GM21367 (cell line): ENCODE measurements around the gene GSKIP.
"Not testable (repeated sequence)": the region's sequence is repeated elsewhere in the genome, so short reads cannot be mapped to it uniquely, and the experiment has no call there.

Source experiments
- ATAC-seq: cut with Tn5 transposase; IDR thresholded peaks from one replicate; pipeline ENCODE4 v1.9.1; 2021; ENCODE audit not compliant: unreplicated experiment

GSKIP gene, protein sequence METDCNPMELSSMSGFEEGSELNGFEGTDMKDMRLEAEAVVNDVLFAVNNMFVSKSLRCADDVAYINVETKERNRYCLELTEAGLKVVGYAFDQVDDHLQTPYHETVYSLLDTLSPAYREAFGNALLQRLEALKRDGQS

DNA sequence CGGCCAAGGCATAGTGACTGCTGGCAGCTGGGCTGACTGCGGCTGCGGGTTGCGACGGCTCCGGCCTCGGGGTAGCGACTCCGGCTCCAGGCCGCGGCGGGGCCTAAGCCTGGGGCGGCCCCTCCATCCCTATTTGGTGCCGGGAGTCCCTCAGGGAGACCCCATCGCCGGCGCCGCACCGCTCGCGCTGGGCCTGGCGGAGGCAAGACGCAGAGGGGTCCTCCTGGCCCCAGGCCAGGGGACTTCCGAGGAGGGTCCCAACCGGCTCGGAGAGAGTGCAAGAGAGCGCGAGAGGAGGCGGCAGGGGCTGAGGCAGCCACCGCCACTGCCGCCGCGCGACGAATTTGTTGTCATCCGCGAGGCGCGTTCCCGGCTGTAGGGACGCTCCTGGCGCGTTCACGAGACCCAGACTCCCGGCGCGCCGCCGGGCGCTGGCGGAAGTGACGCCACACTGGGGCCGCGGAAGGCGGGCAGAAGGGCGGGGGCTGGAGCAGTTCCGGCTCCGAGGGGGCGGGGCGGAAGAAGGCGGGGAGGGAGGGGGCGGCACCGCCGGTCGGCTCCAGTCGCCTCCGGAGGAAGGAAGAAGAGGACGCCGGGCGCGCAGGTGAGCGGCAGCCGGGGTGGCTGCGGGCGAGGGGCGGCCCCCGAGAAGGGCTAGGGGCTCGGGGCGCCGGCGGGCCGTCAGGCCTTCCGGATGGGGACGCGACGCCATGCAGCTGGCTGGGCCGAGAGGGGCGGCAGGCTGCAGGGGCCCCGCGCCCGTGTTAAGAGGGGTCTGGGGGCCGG is at the start of gene GSKIP, which contains the start of gene ATG2B:
Gene GSKIP (plus strand): TSS at position 562 of the 786 bp plus-strand sequence. CDS start 18,722 bp downstream, outside the sequence.
Gene ATG2B (minus strand): TSS at position 377 of the 786 bp plus-strand sequence. CDS start 365 bp downstream, at position 12.
- peak; percentile 73 for ATAC-seq

DNA sequence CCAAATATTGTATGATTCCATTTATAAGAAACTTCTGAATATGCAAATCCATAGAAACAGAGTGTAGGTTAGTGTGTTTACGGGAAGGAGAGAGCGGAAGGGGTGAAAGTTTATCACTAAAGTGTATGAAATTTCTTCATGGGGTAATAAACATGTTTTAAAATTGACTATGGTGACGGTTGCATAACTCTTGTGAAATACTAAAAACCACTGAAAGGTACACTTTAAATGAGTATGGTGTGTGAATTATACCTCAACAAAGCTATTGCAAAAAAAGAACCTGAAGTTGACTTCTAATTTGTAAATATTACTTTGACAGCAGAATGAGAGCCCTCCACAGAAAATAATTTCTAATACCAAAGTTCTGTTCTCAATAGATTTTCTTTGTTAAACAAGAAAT is 47.2 kb upstream of the GSKIP start:
- ATAC-seq = no peak

DNA sequence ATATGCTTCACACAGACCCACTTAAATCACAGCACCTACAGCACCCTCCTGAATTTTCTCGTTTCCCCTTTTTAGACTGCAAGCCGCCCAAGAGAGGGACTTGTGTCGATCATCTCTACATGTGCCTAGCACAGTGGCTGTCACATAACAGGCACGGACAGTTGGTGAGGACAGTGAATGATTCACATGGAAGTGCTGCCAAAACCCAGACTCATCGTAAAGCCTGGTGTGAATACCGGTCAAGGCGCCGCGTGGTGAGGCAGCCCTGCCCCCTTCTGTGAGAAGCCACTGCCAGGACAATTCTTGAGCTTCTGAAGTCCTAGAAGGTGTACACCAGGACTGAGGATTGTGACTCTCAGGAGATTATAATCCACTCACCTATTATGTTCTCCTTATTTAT is 44.5 kb upstream of the GSKIP start:
- no peak for ATAC-seq

DNA sequence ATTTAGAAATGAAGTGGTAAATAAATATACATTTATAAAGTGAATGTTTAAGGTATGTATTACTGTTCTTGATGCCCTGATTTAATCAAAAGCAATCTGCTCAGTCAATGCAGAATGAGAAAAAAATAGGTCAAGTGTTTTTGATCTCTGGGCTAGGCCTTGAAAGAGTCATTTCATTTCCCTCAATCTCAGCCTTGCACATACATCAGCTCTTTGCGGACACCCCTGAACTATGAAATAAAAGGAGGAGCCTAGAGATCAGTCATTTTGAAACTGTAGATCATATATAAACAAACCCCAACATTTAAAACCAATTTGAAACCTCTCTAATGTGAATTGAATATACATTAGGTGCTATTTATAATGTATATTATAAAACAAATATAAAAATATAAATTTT is 42.7 kb upstream of the GSKIP start:
- no peak for ATAC-seq

DNA sequence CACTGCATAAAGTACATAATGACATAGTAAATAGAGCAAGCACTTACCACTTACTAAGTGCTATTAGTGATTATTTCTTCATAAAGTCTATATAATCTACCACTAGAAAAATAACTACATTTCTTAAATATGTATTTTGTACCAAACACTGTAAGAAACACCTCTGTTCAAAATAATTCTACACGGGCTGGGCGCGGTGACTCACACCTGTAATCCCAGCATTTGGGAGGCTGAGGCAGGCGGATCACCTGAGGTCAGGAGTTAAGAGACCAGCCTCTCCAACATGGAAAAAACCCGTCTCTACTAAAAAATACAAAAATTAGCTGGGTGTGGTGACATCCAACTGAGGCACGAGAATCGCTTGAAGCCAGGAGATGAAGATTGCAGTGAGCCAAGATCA is 39.1 kb upstream of the GSKIP start:
- no peak for ATAC-seq

DNA sequence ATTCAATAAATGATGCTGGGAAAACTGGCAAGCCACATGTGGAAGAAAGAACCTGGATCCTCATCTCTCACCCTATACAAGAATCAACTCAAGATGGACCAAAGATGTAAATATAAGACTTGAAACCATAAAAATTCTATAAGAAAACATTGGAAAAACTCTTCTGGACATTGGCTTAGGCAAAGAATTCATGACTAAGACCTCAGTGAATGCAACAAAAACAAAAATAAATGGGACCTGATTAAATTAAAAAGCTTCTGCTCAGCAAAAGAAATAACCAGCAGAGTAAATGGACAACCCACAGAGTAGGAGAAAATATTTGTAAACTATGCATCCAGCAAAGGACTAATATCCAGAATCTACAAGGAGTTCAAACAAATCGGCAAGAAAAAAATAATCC is 24.8 kb upstream of the GSKIP start:
- no peak for ATAC-seq

DNA sequence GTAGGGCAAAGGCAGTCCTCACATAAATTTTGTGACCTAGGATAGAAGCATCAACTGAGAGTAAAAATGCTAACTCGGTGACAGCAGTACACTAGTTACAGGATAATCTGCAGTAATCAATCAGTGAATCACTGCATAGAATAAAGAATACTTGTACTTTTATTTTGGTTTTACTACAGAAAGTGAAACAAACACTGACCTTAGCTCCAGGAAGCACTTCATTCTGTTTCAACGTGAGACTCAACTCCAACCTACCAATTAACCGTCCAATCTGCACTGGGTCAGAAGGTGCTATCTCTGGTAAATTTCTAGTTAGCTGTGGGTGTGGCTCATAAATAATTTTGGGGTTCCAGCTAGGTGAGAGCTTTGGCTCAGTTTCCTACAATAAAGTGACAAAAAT is 22.0 kb upstream of the GSKIP start:
- no peak for ATAC-seq

DNA sequence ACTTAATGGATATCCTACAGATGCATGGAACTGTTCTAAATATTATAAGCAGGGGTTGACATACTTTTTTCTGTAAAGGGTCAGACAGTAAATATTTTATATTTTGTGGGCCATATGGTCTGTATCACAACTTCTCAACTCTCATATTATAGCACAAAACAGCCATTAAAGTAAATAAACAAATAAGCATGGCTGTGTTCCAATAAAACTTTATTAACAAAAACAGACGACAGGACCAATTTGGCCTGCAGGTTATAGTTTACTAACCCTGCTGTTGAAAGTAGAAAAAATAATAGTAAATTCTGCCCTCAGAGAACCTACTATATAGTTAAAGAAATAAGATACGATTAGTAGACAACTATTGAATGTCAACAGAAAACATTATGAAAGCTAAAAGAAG is 17.7 kb upstream of the GSKIP start:
- ATAC-seq = no peak

DNA sequence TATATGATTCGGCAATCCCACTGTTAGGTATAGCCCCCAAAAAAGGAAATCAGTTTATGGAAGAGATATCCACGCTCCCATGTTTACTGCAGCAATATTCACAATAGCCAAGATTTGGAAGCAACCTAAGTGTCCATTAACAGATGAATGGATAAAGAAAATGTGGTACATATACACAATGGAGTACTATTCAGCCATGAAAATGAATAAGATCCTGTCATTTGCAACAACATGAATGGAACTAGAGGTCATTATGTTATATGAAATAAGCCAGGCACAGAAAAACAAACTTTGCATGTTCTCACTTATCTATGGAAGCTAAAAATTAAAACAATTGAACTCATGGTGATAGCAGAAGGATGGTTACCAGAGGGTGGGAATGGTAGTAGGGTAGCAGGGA is 15.4 kb upstream of the GSKIP start:
- not testable (repeated sequence) for ATAC-seq

DNA sequence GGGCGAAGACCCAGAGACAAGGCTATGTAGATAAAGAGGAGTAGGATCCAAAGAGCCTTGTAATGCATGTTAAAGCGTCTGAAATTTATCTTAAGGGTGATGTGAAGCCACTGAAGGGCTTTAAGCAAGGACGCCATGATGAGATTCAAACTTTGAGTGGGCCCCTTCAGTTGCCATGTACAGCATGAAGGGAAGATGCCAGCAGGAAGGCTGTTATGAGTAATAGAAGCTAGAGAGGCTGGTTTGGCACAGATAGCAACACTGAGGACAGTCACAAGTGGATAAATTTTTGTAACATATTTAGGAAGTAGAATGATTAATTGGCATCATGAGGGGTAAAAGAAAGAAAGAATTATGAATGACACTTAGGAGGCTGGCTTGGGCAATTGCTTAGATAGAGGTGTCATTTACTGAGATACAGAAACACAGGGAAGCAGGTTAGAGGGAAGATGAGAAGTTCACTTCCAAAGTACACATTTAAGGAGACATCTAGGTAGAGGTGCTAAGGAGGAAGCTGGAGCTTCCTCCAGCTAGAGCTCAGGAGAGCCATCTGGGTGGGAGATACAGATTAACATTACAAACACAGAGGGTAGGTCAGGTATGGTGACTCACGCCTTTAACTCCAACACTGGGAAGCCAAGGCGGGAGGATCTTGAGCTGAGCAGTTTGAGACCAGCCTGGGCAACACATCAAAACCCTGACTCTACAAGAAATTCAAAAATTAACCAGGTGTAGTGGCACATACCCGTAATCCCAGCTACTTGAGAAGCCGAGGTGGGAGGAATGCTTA is 13.8 kb upstream of the GSKIP start:
- no peak for ATAC-seq

DNA sequence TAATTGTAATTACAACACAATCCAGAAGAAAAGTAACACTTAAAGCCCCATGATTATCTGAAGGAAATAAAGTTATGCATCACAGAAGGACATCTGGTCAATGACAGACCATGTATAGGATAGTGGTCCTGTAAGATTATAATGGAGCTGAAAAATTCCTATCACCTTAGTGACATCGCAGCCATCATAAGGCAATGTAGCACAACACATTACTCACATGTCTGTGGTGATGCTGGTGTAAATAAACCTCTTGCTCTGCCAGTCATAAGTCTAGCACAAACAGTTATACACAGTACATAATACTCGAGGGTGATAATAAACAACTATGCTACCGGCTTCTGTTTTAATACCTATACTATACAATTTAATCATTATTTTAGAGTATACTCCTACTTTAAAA is 11.3 kb upstream of the GSKIP start:
- ATAC-seq = no peak

DNA sequence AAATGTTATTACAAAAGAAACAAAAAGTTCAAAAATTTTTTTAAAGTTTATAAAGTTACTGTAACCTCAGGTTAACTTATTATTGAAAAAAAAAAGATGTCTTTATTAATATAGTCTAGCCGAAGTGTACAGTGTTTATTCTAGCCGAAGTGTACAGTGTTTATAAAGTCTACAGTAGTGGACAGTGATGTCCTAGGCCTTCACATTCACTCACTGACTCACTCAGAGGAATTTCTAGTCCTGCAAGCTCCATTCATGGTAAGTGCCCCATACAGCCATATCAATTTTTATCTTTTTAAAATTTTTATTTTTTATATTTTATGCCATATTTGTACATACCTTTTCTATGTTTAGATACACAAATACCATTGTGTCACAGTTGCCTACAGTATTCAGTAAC is 10.6 kb upstream of the GSKIP start:
- no peak for ATAC-seq

DNA sequence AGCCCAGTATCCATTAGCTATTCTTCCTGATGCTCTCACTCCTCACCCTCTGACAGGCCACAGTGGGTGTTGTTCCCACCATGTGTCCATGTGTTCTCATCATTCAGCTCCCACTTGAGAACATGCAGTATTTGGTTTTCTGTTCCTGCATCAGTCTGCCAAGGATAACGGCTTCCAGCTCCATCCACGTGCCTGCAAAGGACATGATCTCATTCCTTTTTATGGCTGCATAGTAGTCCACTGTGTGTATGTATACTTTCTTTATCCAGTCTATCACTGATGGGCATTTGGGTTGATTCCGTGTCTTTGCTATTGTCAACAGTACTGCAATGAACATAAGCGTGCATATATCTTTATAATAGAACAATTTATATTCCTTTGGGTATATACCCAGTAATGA is 9.1 kb upstream of the GSKIP start:
- ATAC-seq = no peak

DNA sequence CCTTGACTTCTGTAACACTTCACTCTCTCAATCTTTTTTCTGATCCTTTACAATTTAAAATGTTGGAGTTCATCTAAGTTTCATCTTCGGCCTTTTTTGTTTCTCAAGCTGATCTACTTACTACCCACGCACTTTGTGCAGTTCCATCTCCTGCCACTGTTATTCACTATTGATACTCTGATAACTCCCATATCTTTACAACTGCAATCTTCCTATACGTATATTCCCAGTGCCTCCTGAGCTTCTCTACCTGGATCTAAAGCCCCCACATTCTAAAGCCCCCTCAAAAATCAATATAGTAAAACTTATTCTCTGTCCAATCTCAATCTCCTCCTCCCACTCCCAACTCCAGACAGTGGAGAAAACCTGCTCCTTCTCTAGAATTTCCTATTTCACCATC is 6.1 kb upstream of the GSKIP start:
- ATAC-seq = no peak

DNA sequence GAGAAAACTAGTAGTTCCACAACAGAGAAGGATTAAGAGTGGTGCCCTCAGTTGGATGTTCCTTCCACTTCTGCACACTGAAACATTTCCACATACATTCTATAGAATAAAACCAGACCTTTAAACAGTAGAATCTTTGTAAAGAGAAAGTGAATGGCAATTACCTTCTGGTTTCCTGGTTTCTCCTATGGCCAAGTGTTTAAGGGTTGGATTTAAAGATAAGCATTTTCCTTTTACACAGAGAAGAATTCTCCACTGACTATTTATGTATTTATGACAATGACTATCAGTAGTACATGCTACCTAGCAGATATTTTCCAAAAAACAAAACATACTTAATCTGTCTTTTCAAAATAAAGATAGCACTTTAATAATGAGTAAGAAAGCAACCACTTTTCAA is 3.4 kb upstream of the GSKIP start:
- ATAC-seq = no peak

DNA sequence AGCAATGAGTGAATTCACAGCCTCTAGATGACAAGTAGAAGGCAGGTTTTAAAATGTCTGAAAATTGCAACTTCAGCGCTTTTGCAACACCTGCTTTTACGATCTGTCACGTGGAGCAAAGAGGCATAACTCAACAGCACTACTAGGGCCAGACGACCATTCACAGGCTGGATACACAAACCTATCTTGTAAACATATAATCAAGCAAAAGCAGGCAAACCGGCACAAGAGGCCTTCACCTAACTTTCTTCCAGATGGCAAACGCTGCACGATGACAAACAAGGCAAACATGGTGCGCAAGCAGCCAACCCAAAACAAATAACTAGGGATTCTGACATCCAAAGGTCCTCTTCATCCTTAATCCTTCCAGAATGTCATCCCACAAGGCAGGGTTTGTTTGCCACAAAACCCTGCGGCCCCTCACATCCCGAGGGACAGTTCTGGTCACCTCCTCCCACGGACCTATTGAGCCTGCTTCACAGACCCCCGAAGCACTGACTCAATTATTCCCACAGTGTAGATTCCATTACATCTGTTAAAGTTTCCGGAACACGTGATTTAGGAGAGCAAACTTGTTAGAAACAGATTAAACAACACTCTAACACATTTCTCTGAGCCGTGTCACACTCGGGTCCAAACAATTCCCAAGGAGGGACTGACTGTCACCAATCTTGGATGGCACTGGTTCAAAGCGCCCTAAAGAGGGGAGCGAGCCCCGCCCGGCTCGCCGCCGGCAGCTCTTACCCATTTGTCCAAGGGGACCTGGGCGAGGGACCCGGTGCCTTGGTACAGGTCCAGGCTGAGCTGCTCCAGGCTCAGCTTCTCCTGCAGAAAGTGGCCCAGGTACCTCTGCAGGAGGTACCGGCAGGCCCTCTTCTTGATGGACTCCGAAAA is 1.0 kb upstream of the GSKIP start:
- no peak for ATAC-seq

DNA sequence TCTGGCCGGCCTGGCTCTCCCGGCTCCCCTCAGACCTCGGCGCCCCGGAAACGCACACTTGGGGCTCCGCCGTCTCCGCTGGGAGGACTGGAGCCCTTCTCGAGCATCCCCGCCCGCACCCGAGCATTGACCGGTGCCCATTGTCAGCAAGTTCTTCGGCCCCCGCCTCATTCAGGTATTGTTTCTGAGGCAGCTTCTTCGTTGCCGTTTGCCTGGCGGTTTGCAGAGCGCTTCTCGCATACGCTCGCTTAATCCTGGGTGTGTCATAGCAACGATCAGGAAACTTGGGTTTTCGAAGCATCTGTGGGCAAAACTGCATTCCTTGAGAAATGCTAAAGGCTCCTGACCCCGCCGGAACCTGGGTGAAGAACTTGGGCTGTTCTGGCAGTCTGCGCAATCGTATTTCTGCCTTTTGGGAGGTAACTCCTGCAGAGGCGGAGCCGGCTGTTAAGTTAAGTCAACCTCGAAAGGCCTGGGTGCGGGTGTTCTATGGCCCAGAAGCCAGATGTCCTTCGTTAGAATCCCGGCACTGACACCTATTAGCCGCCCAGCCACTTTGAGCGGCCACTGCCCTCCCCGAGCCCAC is 518 bp downstream of the GSKIP start:
- peak; percentile 19 for ATAC-seq

DNA sequence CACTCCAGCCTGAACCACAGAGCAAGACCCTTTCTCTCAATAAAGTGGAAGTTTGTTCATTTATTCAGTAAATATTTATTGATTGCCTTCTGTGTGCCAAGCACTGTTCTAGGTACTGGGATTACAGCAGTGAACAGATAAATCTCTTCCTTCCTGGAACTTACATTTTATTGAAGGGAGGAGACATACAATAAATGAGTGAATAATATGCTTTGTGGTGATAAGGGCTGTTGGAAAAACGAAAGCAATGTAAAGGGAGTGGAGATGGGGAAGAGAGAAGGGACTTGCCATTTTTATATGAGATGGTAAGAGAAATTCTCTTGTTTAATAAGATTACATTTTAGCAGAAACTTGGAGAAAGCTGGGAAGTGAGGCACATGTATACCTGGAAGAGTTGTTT is 1.6 kb downstream of the GSKIP start:
- ATAC-seq = no peak

DNA sequence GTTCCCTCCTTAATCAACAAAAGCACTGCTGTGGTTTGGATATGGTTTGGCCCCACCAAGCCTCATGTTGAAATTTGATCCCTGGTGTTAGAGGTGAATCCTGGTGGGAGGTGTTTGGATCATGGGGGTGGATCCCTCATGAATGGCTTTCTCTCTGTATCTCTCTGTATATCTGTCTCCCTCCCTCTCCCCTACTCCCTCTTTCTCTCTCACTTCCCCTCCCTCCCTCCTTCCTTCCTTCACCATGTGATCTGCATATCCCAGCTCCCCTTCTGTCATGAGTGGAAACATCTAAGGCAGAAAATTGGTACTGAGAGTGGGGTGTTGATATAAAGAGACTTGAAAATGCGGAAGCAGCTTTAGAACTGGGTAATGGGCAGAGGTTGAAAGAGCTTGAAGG is 5.2 kb downstream of the GSKIP start:
- no peak for ATAC-seq

DNA sequence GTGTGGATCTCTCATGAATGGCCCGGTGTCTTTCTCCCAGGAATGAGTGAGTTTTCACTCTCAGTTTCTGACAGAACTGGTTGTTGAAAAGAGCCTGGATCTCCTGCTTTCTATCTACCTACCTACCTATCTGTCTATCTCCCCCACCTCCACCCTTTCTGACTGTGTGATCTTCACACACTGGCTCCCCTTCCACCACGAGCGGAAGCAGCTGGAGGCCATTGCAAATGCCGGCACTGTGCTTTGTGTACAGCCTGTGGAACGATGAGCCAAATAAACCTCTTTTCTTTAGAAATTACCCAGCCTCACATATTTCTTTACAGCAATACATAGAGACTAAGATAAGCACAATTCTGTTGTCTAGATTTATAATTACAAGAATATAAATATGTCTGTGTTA is 7.2 kb downstream of the GSKIP start:
- ATAC-seq = no peak

DNA sequence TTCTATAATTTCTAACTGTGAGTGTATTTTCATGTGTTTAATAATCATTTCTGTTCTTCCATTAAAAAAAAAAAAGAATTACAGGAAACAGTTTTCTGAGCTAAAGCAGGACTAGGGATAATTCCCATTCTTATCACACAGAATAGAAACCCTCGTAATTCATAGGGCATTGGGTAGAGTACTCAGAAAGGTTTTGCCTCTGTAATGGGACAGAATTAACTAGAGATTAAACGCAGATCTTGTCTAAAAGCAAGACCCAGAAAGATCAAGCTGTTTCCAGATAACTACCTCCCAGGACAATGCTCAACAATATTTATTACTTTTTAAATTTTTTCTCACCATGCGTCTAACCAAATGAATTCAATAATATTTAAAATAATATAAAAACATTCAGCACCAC is 10.2 kb downstream of the GSKIP start:
- no peak for ATAC-seq
